ENCODE data around the gene PPFIA4.

The PPFIA4 gene

DNA sequence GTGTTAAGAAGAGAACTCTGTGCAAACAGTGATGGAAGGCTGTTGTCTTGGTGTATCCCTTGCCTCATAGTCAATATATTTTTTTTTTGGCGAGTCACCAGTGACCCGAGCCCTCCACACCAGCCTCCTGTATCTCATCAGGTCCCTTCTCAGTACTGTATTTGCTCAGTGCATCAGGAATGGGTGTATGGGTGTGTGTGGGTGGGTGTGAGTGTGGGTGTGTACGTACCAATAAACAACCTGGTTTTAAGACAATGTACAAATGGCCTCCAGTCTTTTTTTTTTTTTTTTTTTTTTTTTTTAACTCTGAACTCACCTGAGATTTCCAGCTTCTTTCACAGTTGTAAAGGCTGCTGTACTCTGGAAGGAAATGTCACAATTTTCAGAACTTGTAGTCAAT, 52.2 kb downstream of the PPFIA4 start:
- TF ChIP-seq, protein P1, sequence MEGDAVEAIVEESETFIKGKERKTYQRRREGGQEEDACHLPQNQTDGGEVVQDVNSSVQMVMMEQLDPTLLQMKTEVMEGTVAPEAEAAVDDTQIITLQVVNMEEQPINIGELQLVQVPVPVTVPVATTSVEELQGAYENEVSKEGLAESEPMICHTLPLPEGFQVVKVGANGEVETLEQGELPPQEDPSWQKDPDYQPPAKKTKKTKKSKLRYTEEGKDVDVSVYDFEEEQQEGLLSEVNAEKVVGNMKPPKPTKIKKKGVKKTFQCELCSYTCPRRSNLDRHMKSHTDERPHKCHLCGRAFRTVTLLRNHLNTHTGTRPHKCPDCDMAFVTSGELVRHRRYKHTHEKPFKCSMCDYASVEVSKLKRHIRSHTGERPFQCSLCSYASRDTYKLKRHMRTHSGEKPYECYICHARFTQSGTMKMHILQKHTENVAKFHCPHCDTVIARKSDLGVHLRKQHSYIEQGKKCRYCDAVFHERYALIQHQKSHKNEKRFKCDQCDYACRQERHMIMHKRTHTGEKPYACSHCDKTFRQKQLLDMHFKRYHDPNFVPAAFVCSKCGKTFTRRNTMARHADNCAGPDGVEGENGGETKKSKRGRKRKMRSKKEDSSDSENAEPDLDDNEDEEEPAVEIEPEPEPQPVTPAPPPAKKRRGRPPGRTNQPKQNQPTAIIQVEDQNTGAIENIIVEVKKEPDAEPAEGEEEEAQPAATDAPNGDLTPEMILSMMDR (IDR thresholded peaks at IDR 0.05; ENCODE audit: insufficient read depth, low read depth, low read length, missing control alignments) = no peak
- DNase-seq (ENCODE audit: low read depth) = no peak
- no peak overlapping the region for H3K4me3 ChIP-seq (ENCODE audit: low read length)

DNA sequence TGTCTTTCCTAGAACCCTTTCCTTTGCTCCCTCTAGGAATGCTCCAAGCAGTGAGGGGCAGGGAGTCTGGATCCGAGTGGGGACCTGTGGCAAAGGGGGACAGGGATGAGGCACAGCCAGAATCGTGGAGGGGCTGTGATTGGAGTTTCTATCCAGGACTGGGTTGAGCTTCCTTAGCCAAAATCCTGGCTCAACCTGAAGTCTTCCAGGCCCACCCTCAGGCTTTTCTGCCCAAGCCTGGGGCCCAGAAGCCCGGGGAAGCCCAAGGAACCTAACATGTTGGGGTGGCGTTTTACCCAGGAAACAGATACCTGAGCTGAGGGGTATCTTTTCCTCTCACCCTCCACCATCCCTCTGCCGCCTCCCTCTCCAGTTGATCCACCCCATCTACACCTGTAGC, 54.2 kb downstream of the PPFIA4 start:
- TF ChIP-seq, protein P1 (IDR thresholded peaks at IDR 0.05; ENCODE audit: insufficient read depth, low read depth, low read length, missing control alignments) = no peak
- no peak overlapping the region for H3K4me3 ChIP-seq (ENCODE audit: low read length)
- no peak for DNase-seq (ENCODE audit: low read depth)

DNA sequence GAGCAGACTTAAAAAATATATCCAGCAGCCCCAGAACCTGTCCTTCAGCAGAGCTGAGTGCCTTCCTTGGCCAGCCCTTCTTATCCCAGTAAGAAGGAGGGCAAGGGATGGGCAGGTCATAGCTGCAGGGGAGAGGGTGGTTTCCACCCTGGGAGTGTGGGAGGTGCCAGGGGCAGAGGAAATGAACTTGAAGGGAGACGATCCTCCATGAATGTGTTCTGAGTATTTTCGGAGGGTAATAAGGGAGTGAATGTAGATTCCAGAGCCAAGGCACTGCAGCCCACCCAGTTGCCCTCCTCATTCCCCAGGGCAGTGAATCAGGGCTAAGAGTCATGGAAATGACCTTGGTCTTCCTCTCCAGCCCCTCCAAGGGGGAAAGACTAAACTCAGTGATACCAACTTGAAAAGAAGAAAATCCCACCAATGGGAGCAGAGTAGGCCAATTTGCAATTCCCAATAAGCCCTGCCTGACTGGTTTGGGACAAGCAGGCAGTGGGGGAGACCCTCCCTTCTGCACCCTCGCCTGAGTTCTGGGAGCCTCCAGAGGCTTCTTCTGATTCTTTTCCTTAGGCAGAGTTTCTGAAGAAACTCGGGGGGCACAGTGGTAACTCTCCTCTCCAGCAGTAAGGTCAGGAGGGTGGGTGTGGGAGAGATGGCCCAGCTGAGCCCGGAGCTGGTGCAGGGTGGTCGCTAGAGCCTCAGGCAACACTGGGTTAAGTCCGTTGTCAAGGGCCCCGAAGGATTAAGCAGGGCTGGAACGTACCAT, 55.4 kb downstream of the PPFIA4 start:
- TF ChIP-seq, protein P1 (IDR thresholded peaks at IDR 0.05; ENCODE audit: insufficient read depth, low read depth, low read length, missing control alignments) = no peak
- no peak overlapping the region for H3K4me3 ChIP-seq (ENCODE audit: low read length)
- DNase-seq (ENCODE audit: low read depth) = no peak

DNA sequence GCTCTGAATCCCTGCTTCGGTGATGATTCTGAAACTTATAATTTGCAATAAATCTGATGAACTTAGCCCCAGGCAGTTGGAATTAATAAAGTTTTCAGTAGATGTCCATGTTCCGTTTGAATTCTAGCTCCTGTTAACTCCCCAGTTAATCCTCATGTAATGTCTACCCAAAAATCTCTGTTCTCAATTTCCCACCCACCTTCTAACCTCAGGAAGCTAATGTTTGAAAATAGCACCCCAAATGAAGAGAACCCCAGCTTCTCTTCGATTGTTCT, 55.9 kb downstream of the PPFIA4 start:
- no peak overlapping the region for H3K4me3 ChIP-seq (ENCODE audit: low read length)
- DNase-seq (ENCODE audit: low read depth) = no peak
- TF ChIP-seq, protein P1 (IDR thresholded peaks at IDR 0.05; ENCODE audit: insufficient read depth, low read depth, low read length, missing control alignments) = no peak

DNA sequence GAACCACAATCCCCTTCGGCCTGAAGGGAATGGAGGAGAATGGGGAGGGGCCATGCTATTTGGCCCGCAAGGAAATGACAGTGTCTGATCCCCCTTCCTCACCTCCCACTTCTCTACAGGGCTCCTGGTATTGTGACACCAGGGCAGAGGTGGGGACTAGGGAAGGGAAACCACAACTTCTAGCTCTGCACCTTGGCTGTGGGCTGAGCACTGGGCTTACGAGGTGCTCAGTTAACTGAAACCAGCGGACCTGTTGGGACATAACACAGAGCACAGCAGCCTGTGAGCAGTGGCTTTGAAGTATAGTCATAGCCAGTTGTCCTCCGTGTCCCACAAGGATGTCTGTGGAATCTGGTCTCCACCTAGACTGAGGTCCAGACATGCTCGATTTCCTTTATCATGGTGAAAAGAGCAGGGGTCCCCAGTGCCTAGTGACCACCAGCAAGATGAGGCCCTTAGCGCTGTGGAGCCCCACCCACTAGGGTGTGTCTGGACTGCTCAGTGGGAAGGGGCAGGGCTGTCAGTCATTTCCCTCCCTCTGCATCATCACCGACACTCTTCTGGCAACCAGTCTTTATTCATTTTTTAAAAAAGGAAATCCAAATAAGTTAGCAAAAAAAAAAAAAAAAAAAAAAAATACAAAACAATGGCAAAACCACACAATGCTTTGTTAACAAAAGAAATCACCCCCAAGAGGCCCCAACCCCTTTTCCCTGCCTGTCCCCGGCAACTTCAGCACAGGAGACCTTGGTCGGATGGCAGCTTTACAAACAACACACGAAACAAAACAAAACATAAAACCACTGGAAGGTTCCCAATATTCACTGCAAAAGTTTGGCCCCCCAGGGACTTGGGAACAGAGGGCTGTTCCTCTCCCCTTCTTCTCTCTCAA, 56.5 kb downstream of the PPFIA4 start:
- DNase-seq (ENCODE audit: low read depth) = peak; percentile 26
- no peak overlapping the region for H3K4me3 ChIP-seq (ENCODE audit: low read length)
- TF ChIP-seq, protein P1 (IDR thresholded peaks at IDR 0.05; ENCODE audit: insufficient read depth, low read depth, low read length, missing control alignments) = no peak

DNA sequence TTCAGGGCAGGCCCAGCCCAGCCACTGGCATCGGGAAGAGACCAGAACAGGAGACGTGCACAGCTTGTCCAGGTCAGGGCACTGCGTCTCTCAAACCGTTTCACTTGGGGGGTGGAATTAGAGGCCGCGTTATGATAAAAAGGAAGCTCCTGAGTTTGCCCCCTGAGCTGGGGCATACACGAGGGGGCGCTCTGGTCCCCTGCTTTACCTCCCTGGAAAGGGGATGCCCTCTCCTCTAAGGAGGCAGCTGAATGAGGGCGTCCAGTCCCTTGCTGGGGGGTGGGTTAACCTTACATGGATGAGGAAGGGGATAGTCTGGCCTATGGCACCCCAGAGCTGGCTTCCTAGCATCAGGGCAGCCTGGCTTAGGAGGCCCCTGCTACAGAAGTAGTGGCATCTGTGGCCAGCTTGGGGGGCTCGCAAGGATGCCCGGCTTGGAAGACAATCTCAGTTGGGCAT, 57.2 kb downstream of the PPFIA4 start:
- TF ChIP-seq, protein P1 (IDR thresholded peaks at IDR 0.05; ENCODE audit: insufficient read depth, low read depth, low read length, missing control alignments) = no peak
- H3K4me3 ChIP-seq (ENCODE audit: low read length) = no peak overlapping the region
- no peak for DNase-seq (ENCODE audit: low read depth)

Data from epithelial cell of esophagus (primary cell).